ENCODE data around the gene SIX5. TPM values are rescaled to one million over a fixed set of nuclear protein-coding genes. Genes with fewer than 3 reads are reported as not detected.

Gene SIX5
- total and polyA plus RNA-seq, 12 donors = 15.5 to 29.3 (median 21.3) TPM

DNA sequence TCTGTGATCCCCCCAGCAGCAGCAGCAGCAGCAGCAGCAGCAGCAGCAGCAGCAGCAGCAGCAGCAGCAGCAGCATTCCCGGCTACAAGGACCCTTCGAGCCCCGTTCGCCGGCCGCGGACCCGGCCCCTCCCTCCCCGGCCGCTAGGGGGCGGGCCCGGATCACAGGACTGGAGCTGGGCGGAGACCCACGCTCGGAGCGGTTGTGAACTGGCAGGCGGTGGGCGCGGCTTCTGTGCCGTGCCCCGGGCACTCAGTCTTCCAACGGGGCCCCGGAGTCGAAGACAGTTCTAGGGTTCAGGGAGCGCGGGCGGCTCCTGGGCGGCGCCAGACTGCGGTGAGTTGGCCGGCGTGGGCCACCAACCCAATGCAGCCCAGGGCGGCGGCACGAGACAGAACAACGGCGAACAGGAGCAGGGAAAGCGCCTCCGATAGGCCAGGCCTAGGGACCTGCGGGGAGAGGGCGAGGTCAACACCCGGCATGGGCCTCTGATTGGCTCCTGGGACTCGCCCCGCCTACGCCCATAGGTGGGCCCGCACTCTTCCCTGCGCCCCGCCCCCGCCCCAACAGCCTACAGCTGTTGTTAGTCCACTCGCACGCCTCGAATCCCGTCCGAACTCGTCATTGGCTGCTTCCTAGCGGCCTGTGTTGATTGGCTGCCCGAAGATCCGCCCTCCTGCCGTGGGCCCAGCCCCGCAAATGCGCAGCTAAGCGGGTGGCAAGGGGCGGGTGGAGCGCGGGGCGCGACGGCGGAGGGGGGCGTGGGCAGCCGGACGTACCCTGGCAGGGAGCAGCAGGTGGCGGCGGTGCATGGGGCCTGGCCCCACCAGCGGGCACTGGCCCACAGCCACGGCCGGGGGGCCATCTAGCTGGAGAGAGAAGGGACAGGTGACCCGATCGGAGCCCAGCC lies 1.4 kb upstream of the SIX5 start:
- peaks cover 0 to 78% (median 0%) of the 10 kb centered on the region in 7 donors for H3K27me3 ChIP-seq
- peak overlapping the region; percentile 80 to 100 (median 94) for H3K27ac ChIP-seq
- H3K4me1 ChIP-seq = peaks cover 18 to 50% (median 31%) of the 10 kb centered on the region in 9 donors
- intact Hi-C loops (cut with DNase I) = loop anchor here in 6 of 10 donors (1.0 to 2.0 kb wide), 5 partner anchors 22 to 78 kb away; partner anchors contain the start of genes DMWD (in 1 of the 6) and QPCTL (in 1 of the 6)
- WGBS, 2 donors = 1 to 3% methylated on average over 65 to 79 of the region's 79 CpGs
- peak; percentile 95 to 96 for DNase-seq
- no peaks in the 10 kb centered on the region for H3K9me3 ChIP-seq
- H3K36me3 ChIP-seq = peaks cover 0 to 46% (median 8%) of the 10 kb centered on the region in 9 donors
- ATAC-seq = peak; percentile 71 to 82 (median 78)
- peak overlapping the region; percentile 45 to 94 (median 86) for H3K4me3 ChIP-seq
- peak; percentile 95 to 99 (median 96) for TF ChIP-seq CTCF (IDR thresholded peaks at IDR 0.05)

DNA sequence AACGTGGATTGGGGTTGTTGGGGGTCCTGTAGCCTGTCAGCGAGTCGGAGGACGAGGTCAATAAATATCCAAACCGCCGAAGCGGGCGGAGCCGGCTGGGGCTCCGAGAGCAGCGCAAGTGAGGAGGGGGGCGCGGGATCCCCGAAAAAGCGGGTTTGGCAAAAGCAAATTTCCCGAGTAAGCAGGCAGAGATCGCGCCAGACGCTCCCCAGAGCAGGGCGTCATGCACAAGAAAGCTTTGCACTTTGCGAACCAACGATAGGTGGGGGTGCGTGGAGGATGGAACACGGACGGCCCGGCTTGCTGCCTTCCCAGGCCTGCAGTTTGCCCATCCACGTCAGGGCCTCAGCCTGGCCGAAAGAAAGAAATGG lies 754 bp upstream of the SIX5 start:
- H3K4me3 ChIP-seq = peak overlapping the region; percentile 45 to 94 (median 86)
- no peak for TF ChIP-seq CTCF (IDR thresholded peaks at IDR 0.05)
- intact Hi-C loops (cut with DNase I) = loop anchor here in 6 of 10 donors (1.0 to 5.0 kb wide), 10 partner anchors 23 to 78 kb away; partner anchors contain the start of genes DMWD (in 3 of the 6), QPCTL (in 3 of the 6), SNRPD2 (in 2 of the 6) and FBXO46 (in 1 of the 6)
- ATAC-seq (peak in 1 of 8 donors; percentile 3), DNase-seq (peak; percentile 45 to 56)
- peaks cover 0 to 44% (median 6%) of the 10 kb centered on the region in 9 donors for H3K36me3 ChIP-seq
- H3K4me1 ChIP-seq = peaks cover 24 to 57% (median 37%) of the 10 kb centered on the region in 9 donors
- WGBS, 2 donors = 1% methylated on average over 28 of the region's 28 CpGs
- no peaks in the 10 kb centered on the region for H3K9me3 ChIP-seq
- peaks cover 0 to 81% (median 0%) of the 10 kb centered on the region in 7 donors for H3K27me3 ChIP-seq
- H3K27ac ChIP-seq = peak overlapping the region; percentile 80 to 100 (median 94)

DNA sequence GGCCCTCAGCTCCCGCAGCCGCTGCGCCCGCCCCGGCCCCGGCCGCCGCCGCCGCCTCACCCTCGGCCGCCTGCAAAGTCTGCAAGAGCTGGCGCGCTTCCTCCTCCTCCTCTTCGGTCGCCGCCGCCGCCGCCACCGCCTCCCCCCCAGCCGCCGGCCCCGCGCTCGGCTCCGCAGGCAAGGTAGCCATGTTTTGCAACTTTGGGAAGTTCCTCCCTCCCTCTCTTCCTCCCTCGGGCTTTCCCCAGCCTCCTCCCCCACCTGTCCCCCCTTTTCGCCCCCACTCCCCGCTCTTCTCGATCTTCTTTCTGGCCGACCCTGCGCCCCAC lies 433 bp downstream of the SIX5 start:
- peaks cover 0 to 80% (median 0%) of the 10 kb centered on the region in 7 donors for H3K27me3 ChIP-seq
- ATAC-seq (no peak), DNase-seq (peak in 1 of 2 donors; percentile 55)
- no peaks in the 10 kb centered on the region for H3K9me3 ChIP-seq
- no peak for TF ChIP-seq CTCF (IDR thresholded peaks at IDR 0.05)
- WGBS, 2 donors = 1% methylated on average over 17 to 31 of the region's 33 CpGs
- H3K4me3 ChIP-seq = peak overlapping the region; percentile 75 to 94 (median 86)
- intact Hi-C loops (cut with DNase I) = loop anchor here in 6 of 10 donors (2.0 to 5.0 kb wide), 5 partner anchors 24 to 76 kb away; partner anchors contain the start of genes DMWD (in 2 of the 6), QPCTL (in 2 of the 6), SNRPD2 (in 2 of the 6) and FBXO46 (in 1 of the 6)
- peaks cover 36 to 69% (median 47%) of the 10 kb centered on the region in 9 donors for H3K4me1 ChIP-seq
- H3K27ac ChIP-seq = peak overlapping the region; percentile 83 to 100 (median 96)
- peaks cover 0 to 32% (median 3%) of the 10 kb centered on the region in 9 donors for H3K36me3 ChIP-seq

Data from heart right ventricle (tissue), 16 donors.